Ovary (tissue), 3 donors: ENCODE measurements around the gene OOSP1.

Experiments used
- CTCF ChIP-seq, 3 donors: fragments of 450-650 bp in 2 of 3; fragments of 200-600 bp in 1 of 3; IDR thresholded peaks; one replicate each; pipeline versions ENCODE4 v1.5.1 to v1.8.0; 2016 to 2022; ENCODE audit warnings: antibody characterized with exemption in 3 of 3, mild to moderate bottlenecking in 1 of 3
- EP300 ChIP-seq: sonication (generic); formaldehyde crosslinking; IDR thresholded peaks from one replicate; pipeline ENCODE4 v1.6.1; 2017; ENCODE audit warnings: antibody characterized with exemption
- POLR2A ChIP-seq: fragments of 450-650 bp; IDR thresholded peaks from one replicate; pipeline ENCODE4 v1.6.1; 2017; ENCODE audit warnings: antibody characterized with exemption, mild to moderate bottlenecking, moderate library complexity
- donor health status: DM: no; HTN: no; CAD: no.

GRCh38 chr11:59983212-59983611, 45.0 kb downstream of the OOSP1 start:
- no peak for TF ChIP-seq EP300
- TF ChIP-seq CTCF (IDR thresholded peaks at IDR 0.05) = no peak
- no peak for TF ChIP-seq POLR2A
